PC-9 (cell line): Measurements from ENCODE around the gene BCKDHB. TPM values are rescaled to one million over a fixed set of nuclear protein-coding genes. Genes with fewer than 3 reads are reported as not detected.

Experiments used
- BruUV-seq: library from RNA; stranded (reverse); fragments of 400-500 nt; replicated peaks from 2 replicates; lab custom pipeline; 2021; lab: Mats Ljungman, UMichigan
- CTCF ChIA-PET: fragments of 300-600 bp; sonication (Branson Sonifier 250); formaldehyde crosslinking; loops from one replicate; lab custom pipeline; 2022; ENCODE audit warnings: antibody characterized with exemption; lab: Charles Lee
- POLR2A ChIA-PET: fragments of 300-600 bp; sonication (Branson Sonifier 250); formaldehyde crosslinking; loops from one replicate; lab custom pipeline; 2022; ENCODE audit warnings: antibody characterized with exemption; ENCODE audit not compliant: unreplicated experiment; lab: Charles Lee
- DNase-seq, 2 experiments: peaks; one replicate each; pipeline versions ENCODE4 v3.0.0 to v3.0.0-alpha.2; 2015 to 2022; ENCODE audit warnings: mixed read lengths in 1 of 2
- H2AFZ ChIP-seq: fragments of 200-600 bp; sonication (generic); 2 replicates; pipeline ENCODE4 v1.8.1; 2017; ENCODE audit warnings: antibody characterized with exemption
- H3F3A ChIP-seq: fragments of 200-600 bp; sonication (generic); 2 replicates; pipeline ENCODE4 v1.8.1; 2017; ENCODE audit warnings: antibody characterized with exemption, mild to moderate bottlenecking, low read depth; ENCODE audit not compliant: insufficient read depth
- H3K27ac ChIP-seq: fragments of 200-600 bp; sonication (generic); 2 replicates; pipeline ENCODE4 v1.6.1; 2016; ENCODE audit warnings: mixed run types
- H3K27me3 ChIP-seq: fragments of 200-600 bp; sonication (generic); 2 replicates; pipeline ENCODE4 v1.6.1; 2016; ENCODE audit warnings: low read depth, mixed run types; ENCODE audit not compliant: insufficient read depth
- H3K36me3 ChIP-seq: fragments of 200-600 bp; sonication (generic); 2 replicates; pipeline ENCODE4 v1.6.1; 2016; ENCODE audit warnings: low read depth, mixed run types
- H3K4me1 ChIP-seq: fragments of 200-600 bp; sonication (generic); replicated peaks from 2 replicates; pipeline ENCODE4 v1.6.1; 2016; ENCODE audit warnings: mixed run types; ENCODE audit not compliant: insufficient read depth
- H3K4me2 ChIP-seq: fragments of 200-600 bp; sonication (generic); 2 replicates; pipeline ENCODE4 v1.6.1; 2017; ENCODE audit warnings: mixed run types
- H3K4me3 ChIP-seq: fragments of 200-600 bp; sonication (generic); 2 replicates; pipeline ENCODE4 v1.6.1; 2016; ENCODE audit warnings: mixed run types
- H3K79me2 ChIP-seq: fragments of 200-600 bp; sonication (generic); 2 replicates; pipeline ENCODE4 v1.6.1; 2017; ENCODE audit warnings: low read depth, mixed run types
- H3K9me2 ChIP-seq: fragments of 200-600 bp; sonication (generic); 2 replicates; pipeline ENCODE4 v1.8.1; 2017; ENCODE audit warnings: mild to moderate bottlenecking; ENCODE audit not compliant: insufficient read depth
- H3K9me3 ChIP-seq: fragments of 200-600 bp; sonication (generic); 2 replicates; pipeline ENCODE4 v1.8.1; 2016; ENCODE audit warnings: low read depth; ENCODE audit not compliant: insufficient read depth
- H4K20me1 ChIP-seq: fragments of 200-600 bp; sonication (generic); 2 replicates; pipeline ENCODE4 v1.8.1; 2017; ENCODE audit not compliant: insufficient read depth
- CTCF ChIP-seq: fragments of 200-600 bp; sonication (generic); conservative IDR thresholded peaks from 2 replicates; pipeline ENCODE4 v1.6.1; 2017; ENCODE audit warnings: mixed run types, antibody characterized with exemption, mild to moderate bottlenecking, moderate library complexity
- EZH2 ChIP-seq: fragments of 200-600 bp; sonication (generic); IDR thresholded peaks from 2 replicates; pipeline ENCODE4 v1.8.0; 2017; ENCODE audit warnings: antibody characterized with exemption, low read depth
- intact Hi-C: fragments of 100-400 bp; cut with micrococcal nuclease; formaldehyde crosslinking; loops from one replicate; pipeline ENCODE4 v1.10.0; 2022; ENCODE audit not compliant: unreplicated experiment
- total RNA-seq: library from RNA; stranded (reverse); gene quantifications from 2 replicates; pipeline ENCODE4 v1.2.3, GENCODE V29; 2021

BCKDHB gene
- total RNA-seq, 1 experiment from 2014 or later, result 29.7 TPM

- Histone ChIP-seq H3K9me2 (no peaks in the 10 kb centered on the region), H3K27ac (no peak overlapping the region), H3K79me2 (no peaks in the 10 kb centered on the region), H2AFZ (no peak overlapping the region), H3K36me3 (no peaks in the 10 kb centered on the region), H4K20me1 (no peaks in the 10 kb centered on the region), H3K9me3 (no peaks in the 10 kb centered on the region), H3K27me3 (no peaks in the 10 kb centered on the region), H3K4me3 (no peak overlapping the region), H3K4me1 (no peaks in the 10 kb centered on the region), H3K4me2 (no peak overlapping the region), H3F3A (no peaks in the 10 kb centered on the region)
- DNase-seq, result no peak
- BruUV-seq, result no TSS peak
- intact Hi-C loops, result no loop called here
- no peak for TF ChIP-seq CTCF
- no peak for TF ChIP-seq EZH2
- CTCF ChIA-PET, result no interaction called here
- POLR2A ChIA-PET, result no interaction called here
Observed at GRCh38 chr6:80382811-80383210, 276.3 kb downstream of the BCKDHB start.

GRCh38 chr6:80388507-80388906, 282.0 kb downstream of the BCKDHB start:
- no peak for DNase-seq
- H3K36me3 ChIP-seq, result no peaks in the 10 kb centered on the region
- no peaks in the 10 kb centered on the region for H3K79me2 ChIP-seq
- no peak overlapping the region for H3K4me3 ChIP-seq
- no peaks in the 10 kb centered on the region for H3K27me3 ChIP-seq
- no TSS peak for BruUV-seq
- no peaks in the 10 kb centered on the region for H4K20me1 ChIP-seq
- intact Hi-C loops, result no loop called here
- POLR2A ChIA-PET, result no interaction called here
- H3F3A ChIP-seq, result no peaks in the 10 kb centered on the region
- H2AFZ ChIP-seq, result no peak overlapping the region
- H3K4me1 ChIP-seq, result no peaks in the 10 kb centered on the region
- no peaks in the 10 kb centered on the region for H3K9me3 ChIP-seq
- no peak overlapping the region for H3K4me2 ChIP-seq
- no peak overlapping the region for H3K27ac ChIP-seq
- CTCF ChIA-PET, result no interaction called here
- no peak for TF ChIP-seq CTCF
- TF ChIP-seq EZH2, result no peak
- no peaks in the 10 kb centered on the region for H3K9me2 ChIP-seq

Other genes with a start within 250 kb of the BCKDHB start
- gene ELOVL4, start 159.1 kb upstream of the BCKDHB start, total RNA-seq, result not detected in 2 replicates
- 28.7 and 40.3 TPM in 2 replicates for gene TTK, start 102.0 kb upstream of the BCKDHB start, total RNA-seq